K562 (cell line): ENCODE data around the gene CALHM3. TPM values are rescaled to one million over a fixed set of nuclear protein-coding genes. Genes with fewer than 3 reads are reported as not detected.

Experiments
- HMGN3 ChIP-seq: IDR thresholded peaks from 2 replicates; pipeline ENCODE4 v1.6.1; 2011; ENCODE audit warnings: borderline replicate concordance, low read depth, mild to moderate bottlenecking, mixed read lengths, low read length; ENCODE audit not compliant: insufficient read length; ENCODE audit errors: extremely low read depth
- RAD21 ChIP-seq, 2 experiments: fragments of 250-450 bp in 1 of 2; fragments of 450-650 bp in 1 of 2; sonication (Bioruptor Pico) in 1 of 2; formaldehyde crosslinking in 1 of 2; IDR thresholded peaks in 1 of 2; conservative IDR thresholded peaks in 1 of 2; 2 replicates each; pipeline versions ENCODE4 v1.4.0 to v1.8.0; 2020 to 2022; ENCODE audit warnings: mild to moderate bottlenecking in 2 of 2, moderate library complexity in 1 of 2
- ZNF592 ChIP-seq: fragments of 450-650 bp; IDR thresholded peaks from 2 replicates; pipeline ENCODE4 v1.6.1; 2017; ENCODE audit warnings: antibody characterized with exemption, mild to moderate bottlenecking
- ZNF695 ChIP-seq: fragments of 450-650 bp; formaldehyde crosslinking; IDR thresholded peaks from 2 replicates; pipeline ENCODE4 v1.4.0; 2020; ENCODE audit warnings: mild to moderate bottlenecking, moderate library complexity
- polyA plus RNA-seq, 8 experiments: library from polyadenylated mRNA; depleted of rRNA in 4 of 8; stranded (reverse) in 5 of 8; unstranded in 3 of 8; fragments of >200 nt; fragmentation: Nextera tagmentation in 2 of 8; fragmentation: Illumina TruSeq in 1 of 8; extraction: Ambion mirVana in 2 of 8; extraction: Trizol in 1 of 8; gene quantifications; 2 replicates each; pipeline versions ENCODE4 v1.2.1 to v1.2.3, GENCODE V29; 2011 to 2014; ENCODE audit warnings: inconsistent platforms in 1 of 8, missing spikeins in 1 of 8
- total RNA-seq, 7 experiments: library from RNA; depleted of rRNA in 6 of 7; stranded (reverse); fragments of >200 nt in 6 of 7; fragmentation: Illumina TruSeq in 2 of 7; extraction: Trizol in 2 of 7; gene quantifications; 2 replicates each; pipeline versions ENCODE4 v1.2.1 to v1.2.3, GENCODE V29; 2011 to 2021; ENCODE audit warnings: low replicate concordance in 1 of 7

Gene CALHM3
- total and polyA plus RNA-seq, 9 of the 15 experiments (the other 6 are each of a cell fraction or from before 2014, with no cell fraction given), result not detected

- no peak for TF ChIP-seq ZNF592
- no peak for TF ChIP-seq ZNF695
- TF ChIP-seq RAD21 (CRISPR knock-in tag; conservative IDR thresholded peaks at IDR 0.05 in 1 of 2, IDR thresholded peaks at IDR 0.05 in 1 of 2), result no peak
- no peak for TF ChIP-seq HMGN3
Observed at GRCh38 chr10:103452506-103453230, 26.4 kb downstream of the CALHM3 start (continued).
